GM12878 (cell line): Measurements from ENCODE around the gene DMAC2. TPM values are rescaled to one million over a fixed set of nuclear protein-coding genes. Genes with fewer than 3 reads are reported as not detected.

Experiments
- ATAC-seq: fragments of 200-7000 bp; cut with Tn5 transposase; 3 replicates; pipeline ENCODE4 v1.9.1; 2020; ENCODE audit warnings: mild to moderate bottlenecking, moderate library complexity
- BruUV-seq: library from RNA; stranded (reverse); fragments of 400-500 nt; replicated peaks from 2 replicates; lab custom pipeline; 2021; lab: Mats Ljungman, UMichigan
- CTCF ChIA-PET: fragments of 300-600 bp; sonication (Branson Sonifier 250); formaldehyde crosslinking; extraction: SDS; loops from one replicate; lab custom pipeline; 2021; ENCODE audit warnings: inconsistent platforms; lab: Yijun Ruan, JAX
- POLR2A ChIA-PET: fragments of 350-600 bp; formaldehyde crosslinking; extraction: SDS; loops from one replicate; lab custom pipeline; 2021; ENCODE audit warnings: inconsistent platforms; lab: Charles Lee
- RAD21 ChIA-PET: fragments of 300-600 bp; sonication (Branson Sonifier 250); formaldehyde crosslinking; loops from one replicate; lab custom pipeline; 2023; ENCODE audit warnings: antibody characterized with exemption; ENCODE audit not compliant: unreplicated experiment; lab: Charles Lee
- SMC1A ChIA-PET: fragments of 300-600 bp; sonication (Branson Sonifier 250); formaldehyde crosslinking; loops from one replicate; lab custom pipeline; 2023; ENCODE audit not compliant: unreplicated experiment, uncharacterized antibody; lab: Charles Lee
- DNase-seq: peaks from one replicate; pipeline ENCODE4 v3.0.0-alpha.2; 2011; ENCODE audit warnings: low read depth, low spot score
- FAIRE-seq: peaks from 3 replicates; lab custom pipeline; 2011; peaks lifted over from hg19 to GRCh38; lab: Jason Lieb, UNC
- H2AFZ ChIP-seq: 2 replicates; pipeline ENCODE4 v1.6.0; 2011; ENCODE audit warnings: low read depth, low read length, control low read depth; ENCODE audit not compliant: control insufficient read depth
- H3K27ac ChIP-seq: 2 replicates; pipeline ENCODE4 v1.5.1; 2011; ENCODE audit warnings: control low read depth; ENCODE audit not compliant: control insufficient read depth, insufficient read depth
- H3K27me3 ChIP-seq, 2 experiments: replicated peaks in 1 of 2; 2 replicates each; pipeline versions ENCODE4 v1.6.0 to v1.6.1; 2011; ENCODE audit warnings: low read length in 1 of 2; ENCODE audit not compliant: control insufficient read depth in 2 of 2, insufficient read depth in 2 of 2
- H3K36me3 ChIP-seq, 2 experiments: 2 replicates each; pipeline ENCODE4 v1.5.1; 2011; ENCODE audit warnings: low read length in 1 of 2; ENCODE audit not compliant: control insufficient read depth in 2 of 2, insufficient read depth in 2 of 2
- H3K4me1 ChIP-seq: 2 replicates; pipeline ENCODE4 v1.6.1; 2011; ENCODE audit warnings: mild to moderate bottlenecking, low read length, moderate library complexity, mixed read lengths; ENCODE audit not compliant: control insufficient read depth, insufficient read depth
- H3K4me2 ChIP-seq: 2 replicates; pipeline ENCODE4 v1.6.0; 2011; ENCODE audit warnings: control low read depth; ENCODE audit not compliant: control insufficient read depth, insufficient read depth
- H3K4me3 ChIP-seq: fragments of 200-600 bp; sonication (generic); 2 replicates; pipeline ENCODE4 v1.5.1; 2016
- H3K79me2 ChIP-seq: 2 replicates; pipeline ENCODE4 v1.6.0; 2011; ENCODE audit warnings: low read length; ENCODE audit not compliant: control insufficient read depth, insufficient read depth
- H3K9ac ChIP-seq: 2 replicates; pipeline ENCODE4 v1.8.0; 2011; ENCODE audit warnings: low read length, control low read depth, mixed read lengths; ENCODE audit not compliant: control insufficient read depth, insufficient read depth
- H3K9me3 ChIP-seq: replicated peaks from 3 replicates; pipeline ENCODE4 v1.5.1; 2011; ENCODE audit warnings: mild to moderate bottlenecking, low read length; ENCODE audit not compliant: control insufficient read depth, insufficient read depth
- H4K20me1 ChIP-seq: 2 replicates; pipeline ENCODE4 v1.6.0; 2011; ENCODE audit not compliant: control insufficient read depth, insufficient read depth
- PKNOX1 ChIP-seq: fragments of 450-650 bp; IDR thresholded peaks from 2 replicates; pipeline ENCODE4 v1.6.1; 2016; ENCODE audit warnings: mild to moderate bottlenecking
- POLR2A ChIP-seq: IDR thresholded peaks from 2 replicates; pipeline ENCODE4 v1.6.1; 2011; ENCODE audit warnings: low read depth, mild to moderate bottlenecking, low read length
- RAD21 ChIP-seq: IDR thresholded peaks from 2 replicates; pipeline ENCODE4 v1.6.1; 2011; ENCODE audit warnings: mild to moderate bottlenecking, low read depth, low read length, moderate library complexity; ENCODE audit not compliant: insufficient read depth
- WGBS: methylation state at CpG from one replicate; pipeline ENCODE4 v1.1.6; 2016; ENCODE audit warnings: low lambda C conversion rate; ENCODE audit not compliant: insufficient replicate concordance, insufficient coverage; ENCODE audit errors: missing lambda C conversion rate; 5-methylcytosine and 5-hydroxymethylcytosine counted together
- in situ Hi-C: fragments of 300-500 bp; cut with MboI; formaldehyde crosslinking; loops from 9 replicates; pipeline ENCODE4 v1.14.3; 2018; ENCODE audit warnings: mixed read lengths
- intact Hi-C: fragments of 100-400 bp; cut with micrococcal nuclease; formaldehyde crosslinking; loops from one replicate; pipeline ENCODE4 v1.14.2; 2022; ENCODE audit not compliant: unreplicated experiment
- polyA plus RNA-seq, 11 experiments: library from polyadenylated mRNA; depleted of rRNA in 4 of 11; unstranded in 6 of 11; stranded (reverse) in 5 of 11; fragments of >200 nt; fragmentation: Nextera tagmentation in 4 of 11; fragmentation: Illumina TruSeq in 1 of 11; extraction: Ambion mirVana in 4 of 11; extraction: Trizol in 1 of 11; gene quantifications; 1 replicate in 1 of 11; 2 replicates in 10 of 11; pipeline versions ENCODE4 v1.2.1 to v1.2.3, GENCODE V29; 2011 to 2016; ENCODE audit warnings: inconsistent platforms in 2 of 11, missing spikeins in 2 of 11, low read depth in 1 of 11
- total RNA-seq, 4 experiments: library from RNA; depleted of rRNA in 3 of 4; stranded (reverse); fragments of >200 nt in 3 of 4; fragmentation: Illumina TruSeq in 1 of 4; extraction: Trizol in 1 of 4; gene quantifications; 2 replicates each; pipeline versions ENCODE4 v1.2.1 to v1.2.3, GENCODE V29; 2013 to 2021
- TF ChIP-seq, protein P1 (sequence below), 3 experiments: IDR thresholded peaks in 2 of 3; conservative IDR thresholded peaks in 1 of 3; 2 replicates each; pipeline ENCODE4 v1.5.1; 2011; ENCODE audit warnings: low read depth in 3 of 3, low read length in 3 of 3, mild to moderate bottlenecking in 3 of 3, control low read depth in 2 of 3, moderate library complexity in 2 of 3, inconsistent platforms in 1 of 3, mixed read lengths in 1 of 3; ENCODE audit not compliant: control insufficient read depth in 2 of 3, insufficient read depth in 1 of 3; ENCODE audit errors: extremely low read depth in 1 of 3

DMAC2 gene
- total and polyA plus RNA-seq, 10 of the 15 experiments (the other 5 are each of a cell fraction or from before 2014, with no cell fraction given): 10.8 to 57.2 (median 42.7) TPM

DNA sequence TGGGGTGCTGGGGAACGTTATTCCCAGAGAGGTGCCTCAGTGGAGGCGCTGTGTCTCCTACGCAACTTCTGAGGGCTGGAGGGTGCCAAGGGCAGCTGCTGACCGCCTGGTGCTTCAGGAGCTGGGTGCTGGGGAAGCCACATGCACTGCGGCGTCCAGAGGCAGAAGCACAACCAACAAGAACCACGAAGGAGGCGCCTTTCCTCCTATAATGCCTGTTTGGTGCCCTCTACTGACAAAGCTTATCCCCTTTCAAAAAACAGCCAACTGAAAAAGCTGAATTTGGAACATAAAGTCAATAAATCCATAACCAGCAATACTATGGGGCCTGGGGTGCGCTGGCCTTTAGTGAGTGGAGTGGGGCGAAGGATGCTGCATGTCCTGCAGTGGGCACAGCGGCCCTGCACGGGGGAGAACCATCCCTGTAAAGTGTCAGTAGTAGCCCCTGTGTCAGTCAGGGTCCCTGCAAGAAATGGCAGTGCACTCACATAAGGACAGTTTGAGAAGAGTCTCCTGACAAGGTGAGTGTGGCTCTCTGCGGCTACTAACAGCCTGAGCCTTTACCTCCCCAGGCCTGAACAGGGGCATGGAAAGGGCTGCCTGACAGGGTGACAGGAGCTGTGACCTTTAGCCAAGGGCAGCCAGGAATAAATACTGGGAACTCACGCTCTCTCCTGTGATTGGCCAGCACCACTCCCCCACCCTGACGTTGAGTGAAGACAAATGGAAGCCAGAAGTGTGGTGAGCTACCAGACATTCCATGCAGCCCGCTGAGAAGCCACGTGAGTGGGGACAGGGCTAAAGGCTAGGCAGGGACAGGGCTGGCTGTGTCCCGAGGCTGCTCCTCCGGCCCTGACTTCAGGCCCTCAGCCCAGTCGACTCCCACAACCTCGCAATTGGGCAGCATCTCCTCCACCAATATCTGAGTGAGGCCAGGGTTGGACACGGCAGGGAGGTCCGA, 8.0 kb downstream of the DMAC2 start:
- RAD21 ChIA-PET: interaction anchor here (0.6 kb wide), 1 partner anchor 23 kb away, joined by 3 read pairs; no protein-coding TSS in a partner anchor
- intact Hi-C loops (no loop called here), in situ Hi-C loops (no loop called here)
- no peak for ATAC-seq
- no peak for FAIRE-seq
- no peak overlapping the region for H2AFZ ChIP-seq
- 94% methylated on average over 23 of the region's 23 CpGs for WGBS
- DNase-seq: no peak
- H3K9ac ChIP-seq: no peak overlapping the region
- H3K27me3 ChIP-seq: no peaks in the 10 kb centered on the region
- peaks cover 9 to 16% of the 10 kb centered on the region in 2 experiments for H3K36me3 ChIP-seq
- H3K79me2 ChIP-seq: no peaks in the 10 kb centered on the region; the same call in 1 of the 2 replicates
- BruUV-seq: no TSS peak
- H4K20me1 ChIP-seq: no peaks in the 10 kb centered on the region; the same call in 1 of the 2 replicates
- H3K4me2 ChIP-seq: no peak overlapping the region
- POLR2A ChIA-PET: no interaction called here
- H3K4me3 ChIP-seq: no peak overlapping the region
- CTCF ChIA-PET: interaction anchor here (0.6 to 1.7 kb wide), 7 partner anchors 8 to 138 kb away, joined by 3 to 7 read pairs (median 5); partner anchors contain the start of gene DMAC2
- SMC1A ChIA-PET: interaction anchor here (1.0 kb wide), 1 partner anchor 33 kb away, joined by 4 read pairs; no protein-coding TSS in a partner anchor
- peaks cover 9% of the 10 kb centered on the region for H3K4me1 ChIP-seq
- no peaks in the 10 kb centered on the region for H3K9me3 ChIP-seq
- 0 out of 2 replicates have a peak, but pooled peaks have one; percentile 35 for TF ChIP-seq POLR2A
- TF ChIP-seq, protein P1, sequence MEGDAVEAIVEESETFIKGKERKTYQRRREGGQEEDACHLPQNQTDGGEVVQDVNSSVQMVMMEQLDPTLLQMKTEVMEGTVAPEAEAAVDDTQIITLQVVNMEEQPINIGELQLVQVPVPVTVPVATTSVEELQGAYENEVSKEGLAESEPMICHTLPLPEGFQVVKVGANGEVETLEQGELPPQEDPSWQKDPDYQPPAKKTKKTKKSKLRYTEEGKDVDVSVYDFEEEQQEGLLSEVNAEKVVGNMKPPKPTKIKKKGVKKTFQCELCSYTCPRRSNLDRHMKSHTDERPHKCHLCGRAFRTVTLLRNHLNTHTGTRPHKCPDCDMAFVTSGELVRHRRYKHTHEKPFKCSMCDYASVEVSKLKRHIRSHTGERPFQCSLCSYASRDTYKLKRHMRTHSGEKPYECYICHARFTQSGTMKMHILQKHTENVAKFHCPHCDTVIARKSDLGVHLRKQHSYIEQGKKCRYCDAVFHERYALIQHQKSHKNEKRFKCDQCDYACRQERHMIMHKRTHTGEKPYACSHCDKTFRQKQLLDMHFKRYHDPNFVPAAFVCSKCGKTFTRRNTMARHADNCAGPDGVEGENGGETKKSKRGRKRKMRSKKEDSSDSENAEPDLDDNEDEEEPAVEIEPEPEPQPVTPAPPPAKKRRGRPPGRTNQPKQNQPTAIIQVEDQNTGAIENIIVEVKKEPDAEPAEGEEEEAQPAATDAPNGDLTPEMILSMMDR (IDR thresholded peaks at IDR 0.05 in 2 of 3, conservative IDR thresholded peaks at IDR 0.05 in 1 of 3; ENCODE audit: control insufficient read depth in 2 of 3, extremely low read depth in 1 of 3, insufficient read depth in 1 of 3, low read depth in 3 of 3, low read length in 3 of 3): peak; percentile 30 to 38 (median 35); a peak in 3 of 6 replicates
- no peak for TF ChIP-seq PKNOX1
- peak; percentile 49 for TF ChIP-seq RAD21
- no peak overlapping the region for H3K27ac ChIP-seq
